NT2/D1 (cell line): ENCODE results near the gene NTN4.

Source experiments
- SUZ12 ChIP-seq: IDR thresholded peaks from 2 replicates; pipeline ENCODE4 v1.6.1; 2011; ENCODE audit not compliant: insufficient read length, insufficient read depth; ENCODE audit errors: extremely low read depth
- ZNF274 ChIP-seq: IDR thresholded peaks from 2 replicates; pipeline ENCODE4 v1.6.1; 2011; ENCODE audit warnings: mild to moderate bottlenecking, low read depth, low read length

- no peak for TF ChIP-seq SUZ12
- TF ChIP-seq ZNF274 = no peak
Observed at GRCh38 chr12:95836185-95836609, 45.6 kb upstream of the NTN4 start.
